ENCODE measurements around the gene SHTN1.

- TF ChIP-seq CTCF (conservative IDR thresholded peaks at IDR 0.05 in 1 of 2, IDR thresholded peaks at IDR 0.05 in 1 of 2; ENCODE audit: extremely low read depth in 1 of 2, insufficient read depth in 1 of 2, low read depth in 1 of 2, low read length in 2 of 2) (no peak), EZH2 (IDR thresholded peaks at IDR 0.05; ENCODE audit: borderline replicate concordance, low read length) (no peak)
These were observed 79.9 kb downstream of the SHTN1 start for GRCh38 chr10:116925056-116925455.

All from mammary epithelial cell (primary cell).